Breast epithelium (tissue), 3 donors: Measurements from ENCODE around the gene RBM5.

ENCODE experiments used
- POLR2AphosphoS5 ChIP-seq, 3 donors: sonication (generic); formaldehyde crosslinking; IDR thresholded peaks; one replicate each; pipeline ENCODE4 v1.6.1; 2017; ENCODE audit warnings: antibody characterized with exemption in 3 of 3
- TF ChIP-seq, protein P1 (sequence below), 3 donors: fragments of 450-650 bp; IDR thresholded peaks; one replicate each; pipeline ENCODE4 v1.5.1; 2016 to 2017; ENCODE audit warnings: antibody characterized with exemption in 3 of 3, mild to moderate bottlenecking in 3 of 3, moderate library complexity in 3 of 3

GRCh38 chr3:50117120-50117519, 28.4 kb downstream of the RBM5 start:
- TF ChIP-seq, protein P1, sequence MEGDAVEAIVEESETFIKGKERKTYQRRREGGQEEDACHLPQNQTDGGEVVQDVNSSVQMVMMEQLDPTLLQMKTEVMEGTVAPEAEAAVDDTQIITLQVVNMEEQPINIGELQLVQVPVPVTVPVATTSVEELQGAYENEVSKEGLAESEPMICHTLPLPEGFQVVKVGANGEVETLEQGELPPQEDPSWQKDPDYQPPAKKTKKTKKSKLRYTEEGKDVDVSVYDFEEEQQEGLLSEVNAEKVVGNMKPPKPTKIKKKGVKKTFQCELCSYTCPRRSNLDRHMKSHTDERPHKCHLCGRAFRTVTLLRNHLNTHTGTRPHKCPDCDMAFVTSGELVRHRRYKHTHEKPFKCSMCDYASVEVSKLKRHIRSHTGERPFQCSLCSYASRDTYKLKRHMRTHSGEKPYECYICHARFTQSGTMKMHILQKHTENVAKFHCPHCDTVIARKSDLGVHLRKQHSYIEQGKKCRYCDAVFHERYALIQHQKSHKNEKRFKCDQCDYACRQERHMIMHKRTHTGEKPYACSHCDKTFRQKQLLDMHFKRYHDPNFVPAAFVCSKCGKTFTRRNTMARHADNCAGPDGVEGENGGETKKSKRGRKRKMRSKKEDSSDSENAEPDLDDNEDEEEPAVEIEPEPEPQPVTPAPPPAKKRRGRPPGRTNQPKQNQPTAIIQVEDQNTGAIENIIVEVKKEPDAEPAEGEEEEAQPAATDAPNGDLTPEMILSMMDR (IDR thresholded peaks at IDR 0.05), result no peak
- no peak for TF ChIP-seq POLR2AphosphoS5 (IDR thresholded peaks at IDR 0.05)
